Activated CD4-positive, CD25-positive, alpha-beta regulatory T cell treated with anti-CD3 and anti-CD28 coated beads, Interleukin-2, amount 50 U/mL, for 72 hours (primary cell): ENCODE results near the gene PLXNB2.

Experiments used
- DNase-seq: peaks from one replicate; pipeline ENCODE4 v3.0.0; 2021

Gene PLXNB2

GRCh38 chr22:50261615-50262459 is 45.6 kb downstream of the PLXNB2 start, which contains the start of gene MAPK12:
Gene MAPK12 (minus strand): TSS chr22:50261683. CDS start chr22:50261509, 174 bp downstream.
- no peak for DNase-seq

DNA sequence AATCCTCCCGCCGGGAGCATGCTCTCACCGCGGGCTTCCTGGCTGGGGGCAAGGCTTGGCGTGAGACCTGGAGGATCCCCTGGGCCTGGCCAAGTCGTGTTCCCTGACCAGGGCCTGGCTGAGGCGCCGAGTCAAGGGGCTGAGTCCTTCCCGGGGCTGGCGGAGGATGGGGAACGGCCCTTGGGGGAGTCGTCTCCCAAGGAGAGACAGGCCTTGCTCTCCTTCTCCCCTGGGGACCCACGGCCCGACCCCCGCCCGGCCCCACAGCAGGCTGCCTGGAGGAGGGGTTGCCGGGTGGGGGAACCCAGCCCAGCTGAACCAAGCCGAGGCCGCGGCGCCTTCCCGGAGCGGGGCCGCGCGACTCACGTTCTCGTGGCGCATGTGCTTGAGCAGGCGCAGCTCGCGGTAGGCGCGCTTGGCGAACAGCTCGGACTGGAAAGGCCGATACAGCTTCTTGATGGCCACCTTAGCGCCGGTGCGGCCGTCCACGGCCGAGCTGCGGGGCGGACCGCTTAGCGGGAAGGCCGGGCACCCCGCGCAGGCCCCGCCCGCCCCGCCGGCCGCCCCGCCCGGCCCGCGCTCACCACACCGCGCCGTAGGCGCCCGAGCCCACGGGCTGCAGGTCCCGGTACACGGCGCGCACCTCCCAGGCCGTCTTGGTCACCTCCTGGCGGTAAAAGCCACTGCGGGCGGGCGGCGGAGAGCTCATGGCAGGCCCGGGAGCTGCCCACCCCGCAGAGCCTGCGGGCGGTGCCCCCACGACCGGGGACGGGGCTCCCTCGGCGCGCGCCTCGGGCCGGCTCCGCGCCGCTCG is 46.4 kb downstream of the PLXNB2 start:
- no peak for DNase-seq

GRCh38 chr22:50260434-50260800 is 47.0 kb downstream of the PLXNB2 start:
- no peak for DNase-seq

DNA sequence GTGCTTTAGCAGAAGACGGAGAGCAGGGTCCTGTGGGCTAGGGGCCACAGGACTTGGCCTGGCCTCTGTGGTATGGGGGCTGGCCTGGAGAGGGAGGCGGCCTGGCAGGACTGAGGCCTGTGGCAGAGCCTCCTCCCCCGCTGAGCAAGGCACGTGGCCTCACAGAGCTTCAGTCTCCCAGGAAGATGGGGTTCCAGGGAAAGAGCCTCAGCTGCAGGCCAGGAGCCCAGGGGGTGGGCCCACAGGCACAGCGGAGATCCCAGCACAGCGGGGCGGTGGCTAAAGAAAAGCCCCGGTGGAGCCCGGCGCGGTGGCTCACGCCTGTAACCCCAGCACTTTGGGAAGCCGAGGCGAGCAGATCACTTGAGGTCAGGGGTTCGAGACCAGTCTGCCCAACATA is 48.1 kb downstream of the PLXNB2 start:
- no peak for DNase-seq

- DNase-seq = no peak
These were observed 48.8 kb downstream of the PLXNB2 start for GRCh38 chr22:50258361-50259292.

DNA sequence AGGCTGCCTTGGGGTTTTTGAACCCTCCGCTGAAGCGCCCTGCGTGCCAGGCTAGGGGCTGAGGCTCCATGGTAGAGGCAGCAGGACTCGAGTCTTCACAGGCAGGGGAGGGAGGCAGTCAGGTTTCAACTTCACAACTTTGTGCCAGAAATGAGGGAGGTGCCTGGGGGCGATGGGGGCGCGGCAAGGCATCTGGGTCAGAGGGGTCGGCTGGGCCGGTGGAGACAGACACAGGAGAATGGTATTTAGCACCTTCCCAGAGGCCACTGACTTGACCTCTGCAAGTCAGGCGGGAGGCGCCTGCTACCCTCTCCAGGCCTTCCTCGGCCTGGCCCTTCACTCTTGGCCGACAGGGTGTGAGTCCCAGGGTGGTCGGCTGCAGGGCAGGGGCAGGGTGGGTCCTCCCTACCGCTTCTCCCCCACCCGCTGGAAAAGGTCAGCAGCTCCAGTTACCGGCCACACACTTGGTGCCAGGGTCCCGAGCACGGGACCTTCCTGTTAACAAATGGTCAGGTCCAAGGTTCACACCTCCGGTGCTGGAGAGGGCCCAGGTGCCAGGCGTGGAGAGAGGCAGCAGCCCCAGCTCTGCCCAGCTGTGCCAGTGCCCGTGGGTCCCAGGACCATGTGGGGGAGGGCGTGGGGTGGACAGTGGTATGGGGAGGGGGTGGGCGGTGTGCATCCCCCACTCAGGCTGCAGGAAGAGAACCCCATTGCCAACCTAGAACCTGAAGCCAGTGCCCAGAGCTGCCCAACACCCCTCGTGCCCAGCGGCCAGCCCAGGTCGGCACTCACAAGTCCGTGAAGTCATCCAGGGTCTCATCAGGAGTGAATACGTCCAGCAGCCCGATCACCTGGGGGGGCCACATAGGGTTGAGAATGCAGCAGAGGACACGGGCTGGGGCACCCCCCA is 49.7 kb downstream of the PLXNB2 start:
- DNase-seq = no peak

DNA sequence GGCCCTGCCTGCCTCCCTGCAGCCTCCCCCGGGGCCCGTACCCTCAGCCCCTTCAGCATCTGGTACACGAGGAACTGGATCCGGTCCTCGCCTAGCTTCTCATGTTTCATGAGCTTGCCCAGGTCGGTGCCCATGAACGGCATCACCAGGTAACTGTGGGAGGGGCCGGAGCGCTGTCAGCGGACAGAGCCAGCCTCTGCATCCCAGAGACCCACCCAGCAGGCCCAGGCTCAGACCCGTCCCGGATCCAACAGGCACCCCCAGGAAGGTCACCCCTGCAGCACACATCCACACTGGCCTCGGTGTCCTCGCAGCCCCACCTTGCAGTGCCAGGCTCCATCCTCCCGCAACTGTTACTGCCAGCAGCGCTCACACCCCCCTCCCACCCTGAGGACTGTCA is 50.4 kb downstream of the PLXNB2 start:
- no peak for DNase-seq

- DNase-seq = no peak
These were observed 51.1 kb downstream of the PLXNB2 start for GRCh38 chr22:50256258-50256862.

DNA sequence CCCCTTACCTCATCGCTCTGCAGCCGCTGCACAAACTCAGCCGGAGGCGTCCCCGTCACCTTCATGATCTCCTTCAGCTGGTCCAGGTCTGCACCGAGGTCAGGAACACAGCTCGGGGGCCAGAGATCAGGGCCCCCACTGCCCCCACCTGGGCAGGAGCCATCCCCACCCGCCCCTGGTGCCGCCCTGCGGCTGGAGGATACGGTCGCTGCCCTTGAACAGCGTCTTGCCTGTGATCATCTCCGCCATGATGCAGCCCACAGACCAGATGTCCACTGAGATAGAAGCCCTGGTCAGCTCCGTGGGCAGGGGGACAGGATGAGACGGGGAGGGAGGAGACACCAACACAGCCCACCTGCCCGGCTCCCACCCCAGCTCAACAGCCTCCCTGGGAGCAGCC is 51.8 kb downstream of the PLXNB2 start:
- DNase-seq = no peak

DNA sequence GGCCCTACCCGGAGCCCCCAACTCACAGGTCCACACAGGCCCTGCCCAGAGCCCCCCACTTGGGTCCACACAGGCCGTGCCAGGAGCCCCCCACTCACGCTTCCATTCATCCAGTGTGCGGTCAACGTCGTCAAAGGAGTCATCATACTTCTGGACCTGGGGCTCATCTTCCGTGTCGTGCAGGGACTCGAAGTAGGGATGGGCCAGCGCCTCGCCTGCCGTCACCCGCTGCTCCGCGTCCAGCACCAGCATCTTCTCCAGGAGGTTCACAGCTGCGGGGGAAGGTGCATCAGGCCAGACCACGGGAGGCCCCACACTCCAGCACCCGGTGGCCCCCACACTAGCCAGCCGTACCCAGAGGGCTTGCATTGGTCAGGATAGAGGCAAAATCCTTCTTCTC is 52.3 kb downstream of the PLXNB2 start:
- no peak for DNase-seq

DNA sequence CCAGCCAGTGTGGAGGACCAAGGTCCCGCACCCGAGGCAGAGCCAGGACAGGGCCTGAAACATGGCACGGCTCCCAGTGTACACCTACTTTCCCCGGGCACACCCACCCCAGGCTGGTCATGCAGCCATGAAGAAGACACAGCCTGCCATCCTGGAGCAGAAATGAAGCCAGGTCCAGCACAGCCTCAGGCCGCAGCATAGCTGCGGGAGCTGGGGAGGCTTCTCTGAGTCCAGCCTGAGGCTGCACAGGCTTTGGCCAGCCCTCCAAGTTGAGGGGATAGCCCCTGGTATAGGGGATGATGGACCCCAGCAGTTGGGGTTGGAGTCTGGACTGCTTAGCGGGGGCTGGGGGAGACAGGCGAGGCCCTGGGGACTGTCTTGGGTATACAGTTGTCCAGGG is 53.5 kb downstream of the PLXNB2 start:
- no peak for DNase-seq

DNA sequence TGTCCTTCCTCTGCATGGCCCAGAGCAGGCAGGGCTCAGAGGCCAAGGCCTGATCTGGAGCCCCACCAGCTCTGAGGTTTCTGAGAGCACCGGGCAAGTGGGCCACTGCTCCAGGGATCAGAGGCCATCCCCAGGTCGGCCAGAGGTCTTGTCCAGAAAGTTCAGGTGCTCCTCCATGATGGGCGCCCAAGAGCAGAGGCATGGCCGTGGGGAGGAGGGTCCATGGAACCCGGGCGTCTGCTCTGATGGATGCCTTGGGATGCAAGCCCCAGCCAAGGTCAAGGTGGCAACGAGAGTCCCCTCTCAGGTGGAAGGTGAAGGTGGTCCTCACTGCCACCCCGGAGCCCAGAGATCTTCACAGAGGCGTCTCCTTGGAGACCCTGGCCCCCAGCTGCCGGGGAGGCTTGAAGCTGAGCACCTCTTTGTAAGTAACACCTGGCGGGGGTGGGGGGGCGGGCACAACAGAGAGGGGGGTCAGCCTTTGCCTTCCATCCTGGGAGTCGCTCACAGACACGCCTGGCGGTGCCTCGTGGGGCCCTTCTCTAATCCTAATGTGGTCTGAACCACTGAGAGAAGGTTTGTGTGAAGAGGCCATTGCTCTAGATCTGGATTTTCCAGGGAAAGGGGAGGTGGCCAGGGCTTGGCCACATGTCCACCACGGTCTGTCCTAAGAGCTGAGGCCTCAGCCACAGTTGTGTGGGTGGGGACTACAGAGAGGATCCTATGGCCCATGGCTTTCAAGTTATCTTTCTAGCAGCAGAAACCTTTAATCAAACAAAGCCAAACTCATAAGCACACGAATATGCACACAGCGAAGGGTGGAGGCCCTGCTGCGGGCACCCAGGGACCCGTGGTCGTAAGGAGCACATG is 54.2 kb downstream of the PLXNB2 start:
- DNase-seq = no peak

DNA sequence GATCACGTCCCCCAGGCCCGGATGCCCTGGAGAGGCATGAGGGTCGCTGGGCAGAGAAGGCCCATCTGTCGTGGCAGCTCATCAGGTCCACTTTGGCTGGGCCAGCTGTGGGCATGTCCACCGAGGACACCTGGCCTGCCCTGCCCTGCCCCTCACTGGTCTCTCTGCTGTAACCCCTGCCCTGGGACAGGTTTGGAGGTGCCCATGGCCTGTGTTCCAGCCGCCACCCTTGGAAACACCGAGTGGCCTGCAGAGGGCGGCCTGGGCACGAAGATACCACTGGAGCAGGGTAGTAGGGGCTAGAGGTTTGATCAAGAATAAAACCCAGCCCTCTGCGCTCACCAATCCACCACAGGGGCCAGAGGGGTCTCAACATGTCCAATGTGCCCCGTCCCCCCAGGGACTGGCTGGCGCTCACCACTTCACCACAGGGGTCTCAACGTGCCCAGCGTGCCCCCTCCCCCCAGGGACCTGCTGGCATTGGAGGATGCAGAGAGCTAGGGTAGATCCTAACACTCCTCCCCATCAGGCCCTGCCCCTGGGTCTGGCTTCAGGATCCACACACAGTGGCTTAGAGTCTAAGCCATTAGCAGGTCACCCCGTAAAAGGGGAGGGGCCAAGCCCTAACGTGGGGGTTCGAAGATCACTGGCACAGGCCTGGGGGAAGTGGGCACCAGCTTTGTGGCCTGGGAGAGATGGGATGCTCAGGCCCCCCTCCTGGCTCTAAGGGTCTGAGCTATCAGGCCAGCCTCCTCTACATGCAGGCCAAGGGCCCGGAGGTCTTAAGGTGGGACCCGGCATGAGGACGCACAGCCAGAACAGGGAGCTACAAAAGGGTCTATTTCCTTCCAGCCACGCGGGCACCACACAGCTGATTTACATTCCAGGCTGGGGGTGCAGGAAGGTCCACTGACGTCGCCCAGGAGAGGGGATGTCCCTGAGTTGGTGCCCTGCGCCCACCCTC is 55.1 kb downstream of the PLXNB2 start:
- peak; percentile 64 for DNase-seq

DNA sequence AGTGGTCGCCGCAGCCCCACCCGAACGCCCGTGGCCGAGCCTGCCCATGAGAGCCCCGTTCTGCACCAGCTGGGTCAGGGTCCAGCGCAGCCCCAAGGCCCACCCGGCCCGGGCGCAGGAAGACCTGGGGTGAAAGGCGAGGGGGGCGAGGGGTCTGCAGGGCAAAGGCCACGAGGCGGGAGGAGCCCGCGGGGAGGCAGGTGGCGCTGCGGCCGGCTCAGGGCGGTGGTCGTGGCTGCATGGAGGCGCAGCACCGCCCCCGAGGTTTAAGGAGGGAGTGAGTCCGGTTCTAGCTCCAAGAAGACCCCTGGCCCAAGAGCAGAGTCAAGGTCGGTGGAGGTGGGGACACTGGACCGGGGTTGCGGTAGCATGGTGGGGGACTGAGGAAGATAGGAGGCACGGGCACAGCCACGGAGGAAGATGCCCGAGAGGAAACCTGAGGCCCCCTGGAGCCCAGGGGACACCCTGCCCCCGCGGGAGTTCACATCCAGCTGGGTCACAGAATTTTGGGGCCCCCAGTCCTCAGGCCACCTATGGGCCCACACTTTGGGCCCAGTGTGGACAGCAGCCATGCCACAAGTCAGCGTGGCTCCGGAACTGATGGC is 55.9 kb downstream of the PLXNB2 start:
- DNase-seq = no peak

GRCh38 chr22:50250555-50251476 is 56.6 kb downstream of the PLXNB2 start, which contains the start of gene HDAC10:
Gene HDAC10 (minus strand): TSS chr22:50251265. CDS start chr22:50251032, 233 bp downstream.
- peak; percentile 84 for DNase-seq

GRCh38 chr22:50250249-50250554 is 57.2 kb downstream of the PLXNB2 start:
- no peak for DNase-seq
